Thoracic aorta (tissue), 2 donors: Measurements from ENCODE around the gene DTL. TPM values are rescaled to one million over a fixed set of nuclear protein-coding genes. Genes with fewer than 3 reads are reported as not detected.
"Not testable (repeated sequence)": the region's sequence is repeated elsewhere in the genome, so short reads cannot be mapped to it uniquely, and the experiment has no call there.

ENCODE experiments used
- ATAC-seq: fragments of 150-250 bp; one replicate; pipeline ENCODE4 v1.8.0; 2017; ENCODE audit warnings: low read depth; ENCODE audit not compliant: insufficient number of reproducible peaks, low FRiP score
- DNase-seq: peaks from one replicate; pipeline ENCODE4 v3.0.0-alpha.2; 2020; ENCODE audit warnings: low spot score
- H3K27ac ChIP-seq, 2 donors: fragments of 200-600 bp; sonication (generic); 1 replicate in 1 of 2; 2 replicates in 1 of 2; pipeline ENCODE4 v1.5.1; 2016; ENCODE audit warnings: mild to moderate bottlenecking in 2 of 2, moderate library complexity in 2 of 2
- H3K27me3 ChIP-seq: fragments of 200-600 bp; sonication (generic); replicated peaks from 2 replicates; pipeline ENCODE4 v1.6.0; 2016; ENCODE audit warnings: mild to moderate bottlenecking; ENCODE audit not compliant: insufficient read depth
- H3K36me3 ChIP-seq: fragments of 200-600 bp; sonication (generic); one replicate; pipeline ENCODE4 v1.5.1; 2016
- H3K4me1 ChIP-seq, 2 donors: fragments of 200-600 bp; sonication (generic); 1 replicate in 1 of 2; 2 replicates in 1 of 2; pipeline versions ENCODE4 v1.5.1 to v1.6.0; 2016; ENCODE audit warnings: low read depth in 2 of 2, mild to moderate bottlenecking in 1 of 2; ENCODE audit not compliant: control insufficient read depth in 1 of 2
- H3K4me3 ChIP-seq: fragments of 200-600 bp; sonication (generic); 2 replicates; pipeline ENCODE4 v1.5.1; 2016; ENCODE audit warnings: mild to moderate bottlenecking
- H3K9me3 ChIP-seq: fragments of 200-600 bp; sonication (generic); 2 replicates; pipeline ENCODE4 v1.5.1; 2016
- total RNA-seq, 2 donors: library from RNA; depleted of rRNA; stranded (reverse); fragments of >200 nt; gene quantifications; one replicate each; pipeline versions ENCODE4 v1.1.0 to v1.2.3, GENCODE V29; 2016
- TF ChIP-seq, protein P1 (sequence below): fragments of 200-600 bp; sonication (generic); IDR thresholded peaks from one replicate; pipeline ENCODE4 v1.5.1; 2019; ENCODE audit warnings: antibody characterized with exemption

The DTL gene, protein sequence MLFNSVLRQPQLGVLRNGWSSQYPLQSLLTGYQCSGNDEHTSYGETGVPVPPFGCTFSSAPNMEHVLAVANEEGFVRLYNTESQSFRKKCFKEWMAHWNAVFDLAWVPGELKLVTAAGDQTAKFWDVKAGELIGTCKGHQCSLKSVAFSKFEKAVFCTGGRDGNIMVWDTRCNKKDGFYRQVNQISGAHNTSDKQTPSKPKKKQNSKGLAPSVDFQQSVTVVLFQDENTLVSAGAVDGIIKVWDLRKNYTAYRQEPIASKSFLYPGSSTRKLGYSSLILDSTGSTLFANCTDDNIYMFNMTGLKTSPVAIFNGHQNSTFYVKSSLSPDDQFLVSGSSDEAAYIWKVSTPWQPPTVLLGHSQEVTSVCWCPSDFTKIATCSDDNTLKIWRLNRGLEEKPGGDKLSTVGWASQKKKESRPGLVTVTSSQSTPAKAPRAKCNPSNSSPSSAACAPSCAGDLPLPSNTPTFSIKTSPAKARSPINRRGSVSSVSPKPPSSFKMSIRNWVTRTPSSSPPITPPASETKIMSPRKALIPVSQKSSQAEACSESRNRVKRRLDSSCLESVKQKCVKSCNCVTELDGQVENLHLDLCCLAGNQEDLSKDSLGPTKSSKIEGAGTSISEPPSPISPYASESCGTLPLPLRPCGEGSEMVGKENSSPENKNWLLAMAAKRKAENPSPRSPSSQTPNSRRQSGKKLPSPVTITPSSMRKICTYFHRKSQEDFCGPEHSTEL
- 1 to 10 TPM in 1 of 2 donors, under 1 TPM in 1; 0.21 to 3.4 TPM for total RNA-seq

DNA sequence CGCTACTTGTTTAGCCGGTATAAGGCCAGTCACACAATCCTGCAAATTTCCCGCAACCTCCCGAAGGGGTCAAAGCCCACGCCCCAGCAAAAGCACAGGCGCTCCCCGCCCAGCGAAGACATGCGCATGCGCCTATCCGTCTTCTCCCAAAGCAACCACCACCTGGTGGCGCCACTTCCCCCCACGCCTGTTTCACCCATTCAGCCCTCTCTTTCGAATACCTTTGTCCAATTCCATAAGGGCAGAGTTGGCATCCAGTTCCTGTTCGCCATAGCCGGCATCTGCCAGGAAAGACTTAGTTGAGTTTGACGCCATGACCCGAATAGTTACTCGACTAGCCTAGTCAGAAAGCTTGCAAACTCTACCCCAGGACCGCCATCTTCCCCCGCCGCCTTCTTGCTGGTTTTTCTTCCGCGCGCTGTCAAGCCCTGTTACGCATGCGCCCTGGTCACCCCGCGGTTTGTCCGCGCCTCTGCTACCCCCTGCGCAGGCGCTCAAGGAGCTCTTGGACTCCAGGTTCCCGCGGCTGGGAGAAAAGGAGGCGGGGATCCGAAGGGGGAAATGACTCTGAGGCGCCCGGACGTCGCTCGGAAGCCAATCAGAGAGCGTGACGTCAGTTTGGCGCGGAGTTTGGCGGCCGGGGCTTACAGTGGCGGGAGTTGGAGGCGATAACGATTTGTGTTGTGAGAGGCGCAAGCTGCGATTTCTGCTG is at the start of gene DTL, which contains the start of gene INTS7:
TSS of gene DTL (plus strand) at position 626 of the 712 bp plus-strand sequence. CDS start 143 bp downstream, outside the sequence.
TSS of gene INTS7 (minus strand) at position 435 of the 712 bp plus-strand sequence. CDS start at position 315, 120 bp downstream.
- no peaks in the 10 kb centered on the region for H3K36me3 ChIP-seq
- H3K4me1 ChIP-seq = peaks cover 3 to 20% of the 10 kb centered on the region in 2 donors
- TF ChIP-seq, protein P1, sequence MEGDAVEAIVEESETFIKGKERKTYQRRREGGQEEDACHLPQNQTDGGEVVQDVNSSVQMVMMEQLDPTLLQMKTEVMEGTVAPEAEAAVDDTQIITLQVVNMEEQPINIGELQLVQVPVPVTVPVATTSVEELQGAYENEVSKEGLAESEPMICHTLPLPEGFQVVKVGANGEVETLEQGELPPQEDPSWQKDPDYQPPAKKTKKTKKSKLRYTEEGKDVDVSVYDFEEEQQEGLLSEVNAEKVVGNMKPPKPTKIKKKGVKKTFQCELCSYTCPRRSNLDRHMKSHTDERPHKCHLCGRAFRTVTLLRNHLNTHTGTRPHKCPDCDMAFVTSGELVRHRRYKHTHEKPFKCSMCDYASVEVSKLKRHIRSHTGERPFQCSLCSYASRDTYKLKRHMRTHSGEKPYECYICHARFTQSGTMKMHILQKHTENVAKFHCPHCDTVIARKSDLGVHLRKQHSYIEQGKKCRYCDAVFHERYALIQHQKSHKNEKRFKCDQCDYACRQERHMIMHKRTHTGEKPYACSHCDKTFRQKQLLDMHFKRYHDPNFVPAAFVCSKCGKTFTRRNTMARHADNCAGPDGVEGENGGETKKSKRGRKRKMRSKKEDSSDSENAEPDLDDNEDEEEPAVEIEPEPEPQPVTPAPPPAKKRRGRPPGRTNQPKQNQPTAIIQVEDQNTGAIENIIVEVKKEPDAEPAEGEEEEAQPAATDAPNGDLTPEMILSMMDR = peak; percentile 82
- no peaks in the 10 kb centered on the region for H3K27me3 ChIP-seq
- peak; percentile 94 for DNase-seq
- H3K27ac ChIP-seq = peak within 1 kb of the TSS; percentile 71 to 79
- ATAC-seq = peak; percentile 88
- H3K9me3 ChIP-seq = no peaks in the 10 kb centered on the region
- peak within 1 kb of the TSS; percentile 77 for H3K4me3 ChIP-seq

DNA sequence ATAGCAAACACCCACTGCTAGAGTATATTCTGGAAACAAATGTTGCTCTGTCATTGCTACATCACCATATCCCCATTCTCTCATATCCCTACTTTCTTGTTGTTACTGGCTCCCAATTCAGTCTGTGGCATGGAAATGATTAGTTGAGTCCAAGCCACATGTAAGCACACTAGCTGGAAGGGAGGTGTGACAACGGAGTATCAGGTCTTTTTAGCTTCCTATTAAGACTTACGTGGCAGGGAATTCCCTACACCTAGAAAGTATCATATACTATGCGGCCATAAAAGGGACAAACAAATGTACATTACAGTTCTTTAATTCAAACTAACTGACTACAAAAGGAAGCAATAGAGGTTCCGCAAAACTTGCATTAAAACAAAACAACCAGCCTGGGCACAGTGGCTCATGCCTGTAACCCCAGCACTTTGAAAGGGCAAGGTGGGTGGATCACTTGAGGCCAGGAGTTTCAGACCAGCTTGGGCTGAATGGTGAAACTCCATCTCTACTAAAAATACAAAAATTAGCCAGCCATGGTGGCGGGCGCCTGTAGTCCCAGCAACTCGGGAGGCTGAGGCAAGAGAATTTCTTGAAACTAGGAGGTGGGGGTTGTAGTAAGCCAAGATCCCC is 48.8 kb upstream of the DTL start:
- no peak for DNase-seq
- H3K4me3 ChIP-seq = no peak overlapping the region
- H3K27me3 ChIP-seq = no peaks in the 10 kb centered on the region
- peaks cover 10% of the 10 kb centered on the region for H3K36me3 ChIP-seq
- H3K9me3 ChIP-seq = no peaks in the 10 kb centered on the region
- H3K4me1 ChIP-seq = no peaks in the 10 kb centered on the region
- ATAC-seq = no peak
- no peak overlapping the region for H3K27ac ChIP-seq
- TF ChIP-seq, protein P1 = no peak

DNA sequence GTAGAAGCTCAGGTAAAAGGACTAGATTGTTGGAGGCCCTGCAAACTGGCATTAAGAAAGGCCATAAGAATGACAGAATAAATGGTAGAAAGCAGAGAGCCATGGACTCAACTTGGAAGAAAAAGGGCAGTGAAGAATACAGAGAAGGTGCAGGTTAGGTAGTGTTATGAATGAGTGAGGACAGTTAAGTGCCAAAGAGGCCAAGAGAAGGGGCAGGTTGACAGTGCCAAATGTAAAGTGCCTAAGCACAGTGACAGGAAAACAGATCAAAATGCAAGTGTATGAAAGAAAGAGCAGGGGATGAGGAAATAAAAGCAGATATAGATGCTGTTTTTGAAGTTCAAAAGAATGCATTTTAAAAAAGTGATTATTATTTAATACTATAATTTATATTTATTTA is 43.9 kb upstream of the DTL start:
- ATAC-seq = no peak
- TF ChIP-seq, protein P1 = no peak
- Histone ChIP-seq H3K36me3 (peaks cover 3% of the 10 kb centered on the region), H3K27ac (no peak overlapping the region), H3K27me3 (no peaks in the 10 kb centered on the region), H3K9me3 (no peaks in the 10 kb centered on the region), H3K4me3 (no peak overlapping the region), H3K4me1 (no peaks in the 10 kb centered on the region)
- no peak for DNase-seq

DNA sequence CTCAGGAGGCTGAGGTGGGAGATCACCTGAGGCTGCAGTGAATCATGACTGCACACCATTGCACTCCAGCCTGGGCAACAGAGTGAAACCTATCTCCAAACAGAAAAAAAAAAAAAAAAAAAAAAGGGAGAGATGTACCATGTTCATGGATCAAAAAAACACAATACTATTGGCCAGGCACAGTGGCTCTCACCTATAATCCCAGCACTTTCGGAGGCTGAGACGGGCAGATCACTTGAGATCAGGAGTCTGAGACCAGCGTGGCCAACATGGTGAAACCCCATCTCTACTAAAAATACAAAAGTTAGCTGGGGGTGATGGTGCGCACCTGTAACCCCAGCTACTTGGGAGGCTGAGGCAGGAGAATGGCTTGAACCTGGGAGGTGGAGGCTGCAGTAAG is 38.1 kb upstream of the DTL start:
- H3K4me3 ChIP-seq, H3K4me1 ChIP-seq, ATAC-seq, H3K27ac ChIP-seq, H3K9me3 ChIP-seq, H3K27me3 ChIP-seq, H3K36me3 ChIP-seq, DNase-seq: not testable (repeated sequence)

- no peak for ATAC-seq
- no peaks in the 10 kb centered on the region for H3K27me3 ChIP-seq
- no peak for DNase-seq
- H3K9me3 ChIP-seq = no peaks in the 10 kb centered on the region
- H3K4me1 ChIP-seq = no peaks in the 10 kb centered on the region
- H3K27ac ChIP-seq = no peak overlapping the region
- peaks cover 5% of the 10 kb centered on the region for H3K36me3 ChIP-seq
- H3K4me3 ChIP-seq = no peak overlapping the region
- TF ChIP-seq, protein P1 = no peak
These were observed 33.0 kb upstream of the DTL start for GRCh38 chr1:212002536-212002935.
